LNCAP (cell line): ENCODE results near the gene TMEM179.

Experiments used
- CTCF ChIP-seq: fragments of 450-650 bp; IDR thresholded peaks from 2 replicates; pipeline ENCODE4 v1.5.1; 2017; ENCODE audit warnings: mild to moderate bottlenecking

Gene TMEM179

GRCh38 chr14:104604458-104605449, at the start of gene TMEM179:
TSS of gene TMEM179 (minus strand) at chr14:104604772. CDS start at chr14:104604741, 31 bp downstream.
- no peak for TF ChIP-seq CTCF

GRCh38 chr14:104654119-104654518, 49.5 kb upstream of the TMEM179 start:
- TF ChIP-seq CTCF: no peak

- no peak for TF ChIP-seq CTCF
These were observed 47.8 kb upstream of the TMEM179 start for GRCh38 chr14:104652386-104652785.

- TF ChIP-seq CTCF: no peak
These were observed 47.3 kb upstream of the TMEM179 start for GRCh38 chr14:104651876-104652260.

- TF ChIP-seq CTCF: no peak
These were observed 46.7 kb upstream of the TMEM179 start for GRCh38 chr14:104650981-104651875.

GRCh38 chr14:104650057-104650980, 45.7 kb upstream of the TMEM179 start:
- TF ChIP-seq CTCF: peak; percentile 100
